ENCODE measurements around the gene ZBTB42. TPM values are rescaled to one million over a fixed set of nuclear protein-coding genes. Genes with fewer than 3 reads are reported as not detected.

ZBTB42 gene
- total RNA-seq, 1 donor from 2014 or later, result 2.6 TPM

GRCh38 chr14:104788873-104789663 is 11.8 kb upstream of the ZBTB42 start:
- peaks cover 23% of the 10 kb centered on the region for H3K4me1 Mint-ChIP-seq (ENCODE audit: low read depth)
- no peak for DNase-seq (ENCODE audit: low spot score)
- H3K4me3 Mint-ChIP-seq (ENCODE audit: unreplicated experiment), result no peak overlapping the region
- TF ChIP-seq CTCF (IDR thresholded peaks at IDR 0.05), result no peak
- no peaks in the 10 kb centered on the region for H3K9me3 Mint-ChIP-seq (ENCODE audit: low read depth)
- no peaks in the 10 kb centered on the region for H3K27me3 Mint-ChIP-seq (ENCODE audit: low read depth)
- H3K36me3 Mint-ChIP-seq (ENCODE audit: low read depth), result no peaks in the 10 kb centered on the region
- no peak overlapping the region for H3K27ac Mint-ChIP-seq (ENCODE audit: unreplicated experiment)

GRCh38 chr14:104789752-104790743 is 10.9 kb upstream of the ZBTB42 start:
- no peak for DNase-seq (ENCODE audit: low spot score)
- Mint-ChIP-seq H3K27ac (ENCODE audit: unreplicated experiment) (peak overlapping the region; percentile 54), H3K4me3 (ENCODE audit: unreplicated experiment) (no peak overlapping the region), H3K4me1 (ENCODE audit: low read depth) (peaks cover 29% of the 10 kb centered on the region), H3K9me3 (ENCODE audit: low read depth) (no peaks in the 10 kb centered on the region), H3K27me3 (ENCODE audit: low read depth) (no peaks in the 10 kb centered on the region), H3K36me3 (ENCODE audit: low read depth) (no peaks in the 10 kb centered on the region)
- no peak for TF ChIP-seq CTCF (IDR thresholded peaks at IDR 0.05)

GRCh38 chr14:104791425-104791824 is 9.5 kb upstream of the ZBTB42 start:
- Mint-ChIP-seq H3K36me3 (ENCODE audit: low read depth) (no peaks in the 10 kb centered on the region), H3K27ac (ENCODE audit: unreplicated experiment) (no peak overlapping the region), H3K9me3 (ENCODE audit: low read depth) (no peaks in the 10 kb centered on the region), H3K4me3 (ENCODE audit: unreplicated experiment) (no peak overlapping the region), H3K27me3 (ENCODE audit: low read depth) (no peaks in the 10 kb centered on the region), H3K4me1 (ENCODE audit: low read depth) (peaks cover 34% of the 10 kb centered on the region)
- no peak for TF ChIP-seq CTCF (IDR thresholded peaks at IDR 0.05)
- DNase-seq (ENCODE audit: low spot score), result no peak

- DNase-seq (ENCODE audit: low spot score), result no peak
- Mint-ChIP-seq H3K4me3 (ENCODE audit: unreplicated experiment) (no peak overlapping the region), H3K27ac (ENCODE audit: unreplicated experiment) (no peak overlapping the region), H3K9me3 (ENCODE audit: low read depth) (no peaks in the 10 kb centered on the region), H3K36me3 (ENCODE audit: low read depth) (no peaks in the 10 kb centered on the region), H3K27me3 (ENCODE audit: low read depth) (no peaks in the 10 kb centered on the region), H3K4me1 (ENCODE audit: low read depth) (peaks cover 37% of the 10 kb centered on the region)
- TF ChIP-seq CTCF (IDR thresholded peaks at IDR 0.05), result no peak
Observed at GRCh38 chr14:104792101-104792884, 8.6 kb upstream of the ZBTB42 start.

Data from chondrocyte (in vitro differentiated cells).